GM21447 (cell line): Measurements from ENCODE around the gene GSTT2.
"Not testable (repeated sequence)": the region's sequence is repeated elsewhere in the genome, so short reads cannot be mapped to it uniquely, and the experiment has no call there.

Source experiments
- ATAC-seq: cut with Tn5 transposase; IDR thresholded peaks from one replicate; pipeline ENCODE4 v1.9.1; 2021; ENCODE audit not compliant: unreplicated experiment

The GSTT2 gene

GRCh38 chr22:23971927-23972326, 8.0 kb upstream of the GSTT2 start:
- ATAC-seq = not testable (repeated sequence)

- ATAC-seq = peak; percentile 84
Measured at GRCh38 chr22:23974345-23974744, 5.6 kb upstream of the GSTT2 start, which contains the start of gene DDT. TSS of gene DDT (minus strand) at chr22:23974441. CDS start at chr22:23974414, 27 bp downstream.

GRCh38 chr22:23974836-23975352, 5.0 kb upstream of the GSTT2 start:
- peak; percentile 50 for ATAC-seq

GRCh38 chr22:23977304-23977703, 2.6 kb upstream of the GSTT2 start:
- ATAC-seq = not testable (repeated sequence)

- ATAC-seq = not testable (repeated sequence)
Measured at GRCh38 chr22:23980567-23980966, 633 bp downstream of the GSTT2 start.

- no peak for ATAC-seq
Measured at GRCh38 chr22:23984430-23984829, 4.5 kb downstream of the GSTT2 start.

- not testable (repeated sequence) for ATAC-seq
Measured at GRCh38 chr22:23986089-23986488, 6.2 kb downstream of the GSTT2 start.

- ATAC-seq = not testable (repeated sequence)
Measured at GRCh38 chr22:23986538-23987178, 6.7 kb downstream of the GSTT2 start.

- not testable (repeated sequence) for ATAC-seq
Measured at GRCh38 chr22:23989583-23990244, 9.8 kb downstream of the GSTT2 start.

GRCh38 chr22:23993080-23993479, 13.1 kb downstream of the GSTT2 start:
- ATAC-seq = not testable (repeated sequence)

GRCh38 chr22:23993581-23994177, 13.7 kb downstream of the GSTT2 start:
- ATAC-seq = not testable (repeated sequence)

GRCh38 chr22:23997092-23997491, 17.2 kb downstream of the GSTT2 start:
- no peak for ATAC-seq

- not testable (repeated sequence) for ATAC-seq
Measured at GRCh38 chr22:23999779-24000178, 19.8 kb downstream of the GSTT2 start.

- ATAC-seq = no peak
Measured at GRCh38 chr22:24001314-24001713, 21.4 kb downstream of the GSTT2 start.

- no peak for ATAC-seq
Measured at GRCh38 chr22:24002272-24002671, 22.3 kb downstream of the GSTT2 start.

GRCh38 chr22:24002851-24003250, 22.9 kb downstream of the GSTT2 start:
- no peak for ATAC-seq

GRCh38 chr22:24003887-24004286, 24.0 kb downstream of the GSTT2 start:
- ATAC-seq = no peak

GRCh38 chr22:24005201-24005600, 25.3 kb downstream of the GSTT2 start, which contains the start of gene GSTT4:
TSS of gene GSTT4 (minus strand) at chr22:24005453. CDS start at chr22:24005356, 97 bp downstream.
- ATAC-seq = no peak

GRCh38 chr22:24006207-24006913, 26.4 kb downstream of the GSTT2 start:
- no peak for ATAC-seq

- ATAC-seq = no peak
Measured at GRCh38 chr22:24006914-24007214, 26.9 kb downstream of the GSTT2 start.
